ENCODE results near the gene CD82. TPM values are rescaled to one million over a fixed set of nuclear protein-coding genes. Genes with fewer than 3 reads are reported as not detected.

Gene CD82
- total RNA-seq, 1 experiment from 2014 or later: 30.7 TPM

GRCh38 chr11:44623341-44623730, 57.9 kb downstream of the CD82 start:
- POLR2A ChIA-PET (ENCODE audit: unreplicated experiment): no interaction called here
- no peak for TF ChIP-seq EZH2 (IDR thresholded peaks at IDR 0.05; ENCODE audit: low read depth)
- no peak for TF ChIP-seq CTCF (conservative IDR thresholded peaks at IDR 0.05)

GRCh38 chr11:44623731-44624491, 58.4 kb downstream of the CD82 start:
- intact Hi-C loops (cut with micrococcal nuclease; ENCODE audit: unreplicated experiment): loop anchor here (5.0 kb wide), 3 partner anchors 103 to 268 kb away; partner anchors contain the start of gene TSPAN18
- BruUV-seq (replicated peaks): no TSS peak
- no peak overlapping the region for H3K4me3 ChIP-seq
- H3K4me2 ChIP-seq: no peak overlapping the region
- no peaks in the 10 kb centered on the region for H3K4me1 ChIP-seq (replicated peaks; ENCODE audit: insufficient read depth)
- ChIA-PET POLR2A (ENCODE audit: unreplicated experiment) (no interaction called here), CTCF (no interaction called here)
- no peak for DNase-seq
- H3K79me2 ChIP-seq (ENCODE audit: low read depth): no peaks in the 10 kb centered on the region
- H3K27me3 ChIP-seq (ENCODE audit: insufficient read depth, low read depth): peaks cover 28% of the 10 kb centered on the region
- no peaks in the 10 kb centered on the region for H3K36me3 ChIP-seq (ENCODE audit: low read depth)
- H3K9me3 ChIP-seq (ENCODE audit: insufficient read depth, low read depth): no peaks in the 10 kb centered on the region
- H3F3A ChIP-seq (ENCODE audit: insufficient read depth, low read depth): no peaks in the 10 kb centered on the region
- H2AFZ ChIP-seq: no peak overlapping the region
- TF ChIP-seq EZH2 (IDR thresholded peaks at IDR 0.05; ENCODE audit: low read depth): no peak
- no peak for TF ChIP-seq CTCF (conservative IDR thresholded peaks at IDR 0.05)
- no peaks in the 10 kb centered on the region for H3K9me2 ChIP-seq (ENCODE audit: insufficient read depth)
- H4K20me1 ChIP-seq (ENCODE audit: insufficient read depth): no peaks in the 10 kb centered on the region
- no peak overlapping the region for H3K27ac ChIP-seq

More at GRCh38 chr11:44623341-44623730, 57.9 kb downstream of the CD82 start:
- no peak overlapping the region for H2AFZ ChIP-seq
- CTCF ChIA-PET: no interaction called here
- no peaks in the 10 kb centered on the region for H4K20me1 ChIP-seq (ENCODE audit: insufficient read depth)
- H3K27ac ChIP-seq: no peak overlapping the region
- peaks cover 22% of the 10 kb centered on the region for H3K27me3 ChIP-seq (ENCODE audit: insufficient read depth, low read depth)
- H3K79me2 ChIP-seq (ENCODE audit: low read depth): no peaks in the 10 kb centered on the region
- H3K4me3 ChIP-seq: no peak overlapping the region
- BruUV-seq (replicated peaks): no TSS peak
- no peak for DNase-seq
- H3K4me1 ChIP-seq (replicated peaks; ENCODE audit: insufficient read depth): no peaks in the 10 kb centered on the region
- H3K36me3 ChIP-seq (ENCODE audit: low read depth): no peaks in the 10 kb centered on the region
- H3F3A ChIP-seq (ENCODE audit: insufficient read depth, low read depth): no peaks in the 10 kb centered on the region
- no peak overlapping the region for H3K4me2 ChIP-seq
- H3K9me3 ChIP-seq (ENCODE audit: insufficient read depth, low read depth): no peaks in the 10 kb centered on the region
- intact Hi-C loops (cut with micrococcal nuclease; ENCODE audit: unreplicated experiment): loop anchor here (5.0 kb wide), 3 partner anchors 104 to 269 kb away; partner anchors contain the start of gene TSPAN18
- no peaks in the 10 kb centered on the region for H3K9me2 ChIP-seq (ENCODE audit: insufficient read depth)

GRCh38 chr11:44624761-44625221, 59.3 kb downstream of the CD82 start:
- intact Hi-C loops (cut with micrococcal nuclease; ENCODE audit: unreplicated experiment): loop anchor here (5.0 kb wide), 3 partner anchors 103 to 268 kb away; partner anchors contain the start of gene TSPAN18
- CTCF ChIA-PET: no interaction called here
- BruUV-seq (replicated peaks): no TSS peak

More at GRCh38 chr11:44624761-44625221, 59.3 kb downstream of the CD82 start:
- Histone ChIP-seq H3K36me3 (ENCODE audit: low read depth) (no peaks in the 10 kb centered on the region), H3K27me3 (ENCODE audit: insufficient read depth, low read depth) (peaks cover 36% of the 10 kb centered on the region), H2AFZ (no peak overlapping the region), H3K4me3 (no peak overlapping the region), H3K9me3 (ENCODE audit: insufficient read depth, low read depth) (no peaks in the 10 kb centered on the region), H3K4me2 (no peak overlapping the region), H4K20me1 (ENCODE audit: insufficient read depth) (no peaks in the 10 kb centered on the region), H3F3A (ENCODE audit: insufficient read depth, low read depth) (no peaks in the 10 kb centered on the region), H3K79me2 (ENCODE audit: low read depth) (no peaks in the 10 kb centered on the region), H3K27ac (no peak overlapping the region), H3K4me1 (replicated peaks; ENCODE audit: insufficient read depth) (no peaks in the 10 kb centered on the region), H3K9me2 (ENCODE audit: insufficient read depth) (no peaks in the 10 kb centered on the region)
- no peak for TF ChIP-seq EZH2 (IDR thresholded peaks at IDR 0.05; ENCODE audit: low read depth)
- no peak for TF ChIP-seq CTCF (conservative IDR thresholded peaks at IDR 0.05)
- DNase-seq: no peak
- POLR2A ChIA-PET (ENCODE audit: unreplicated experiment): interaction anchor here (0.6 kb wide), 1 partner anchor 1619 kb away, joined by 3 read pairs; no protein-coding TSS in a partner anchor
